IPS-20b (cell line): Measurements from ENCODE around the gene IRX5.

Experiments used
- H3K27ac ChIP-seq: one replicate; pipeline ENCODE4 v1.5.1; 2013; ENCODE audit warnings: low read length
- H3K27me3 ChIP-seq: 2 replicates; pipeline ENCODE4 v1.6.1; 2013; ENCODE audit warnings: mild to moderate bottlenecking, low read length, inconsistent platforms; ENCODE audit not compliant: insufficient read depth
- H3K36me3 ChIP-seq: 2 replicates; pipeline ENCODE4 v1.6.1; 2013; ENCODE audit warnings: low read depth, mild to moderate bottlenecking, inconsistent platforms, low read length, moderate library complexity; ENCODE audit not compliant: insufficient read depth
- H3K4me1 ChIP-seq: 2 replicates; pipeline ENCODE4 v1.6.1; 2013; ENCODE audit warnings: mild to moderate bottlenecking, control low read depth, inconsistent platforms, low read length, moderate library complexity; ENCODE audit not compliant: insufficient read depth
- H3K4me3 ChIP-seq: 2 replicates; pipeline ENCODE4 v1.5.1; 2013; ENCODE audit warnings: mild to moderate bottlenecking, low read length, inconsistent platforms
- H3K9ac ChIP-seq: 2 replicates; pipeline ENCODE4 v1.6.1; 2013; ENCODE audit warnings: low read depth, mild to moderate bottlenecking, inconsistent platforms, low read length, moderate library complexity
- H3K9me3 ChIP-seq: 2 replicates; pipeline ENCODE4 v1.6.1; 2013; ENCODE audit warnings: mild to moderate bottlenecking, low read depth, low read length, inconsistent platforms; ENCODE audit not compliant: insufficient read depth

IRX5 gene

DNA sequence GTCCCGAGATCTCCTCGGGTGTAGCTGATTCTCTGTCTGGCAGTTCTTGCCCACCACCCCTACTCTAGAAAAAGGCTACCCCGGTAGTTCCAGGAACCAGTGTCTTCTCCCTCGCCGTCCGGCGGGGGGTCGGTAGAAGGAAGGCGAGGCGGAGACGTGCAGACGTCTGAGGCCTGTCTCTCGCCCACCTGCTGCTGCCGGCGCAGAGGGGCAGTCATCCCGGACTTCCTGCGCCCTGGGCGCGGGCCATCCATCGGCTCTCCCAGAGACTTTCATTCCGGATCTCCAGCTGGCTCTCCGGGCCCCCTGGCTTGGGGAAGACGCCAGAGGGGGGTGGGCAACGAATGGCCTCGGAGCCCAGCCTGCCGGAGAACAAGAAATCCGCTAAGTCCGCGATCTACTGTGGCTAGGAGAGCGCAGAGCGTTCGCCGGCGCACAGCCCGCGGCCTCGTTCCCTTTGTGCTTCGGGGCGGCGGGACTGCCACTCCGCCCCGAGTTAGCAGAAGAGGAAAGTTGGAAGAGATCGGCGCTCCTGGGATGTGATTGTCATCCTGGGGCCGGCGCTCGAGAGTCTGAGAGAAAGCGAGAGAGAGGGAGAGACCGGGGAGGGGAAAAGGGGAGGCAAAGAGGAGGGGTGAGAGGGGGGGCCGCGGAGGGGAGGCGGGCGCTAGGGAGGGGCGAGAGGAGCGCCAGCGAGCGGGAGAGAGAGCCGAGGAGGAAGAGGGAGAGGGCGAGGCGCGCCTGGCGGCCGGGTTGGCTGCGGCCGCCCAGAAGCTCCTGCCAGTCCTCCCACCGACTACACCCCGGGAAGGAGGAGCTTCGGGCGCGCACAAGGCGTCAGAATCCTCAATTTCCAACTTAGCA, at the start of gene IRX5:
IRX5 (plus strand) TSS at position 861 of the 864 bp plus-strand sequence. CDS start 334 bp downstream, outside the sequence.
- H3K4me3 ChIP-seq: peak within 1 kb of the TSS; percentile 89
- peaks cover 83% of the 10 kb centered on the region for H3K27me3 ChIP-seq
- H3K9ac ChIP-seq: peak within 1 kb of the TSS; percentile 69; the same call in 1 of the 2 replicates

GRCh38 chr16:54882556-54882955, 48.1 kb upstream of the IRX5 start:
- H3K4me3 ChIP-seq: no peak overlapping the region
- no peaks in the 10 kb centered on the region for H3K9me3 ChIP-seq
- H3K27me3 ChIP-seq: no peaks in the 10 kb centered on the region
- no peak overlapping the region for H3K9ac ChIP-seq
- H3K4me1 ChIP-seq: no peaks in the 10 kb centered on the region
- H3K27ac ChIP-seq: no peak overlapping the region
- H3K36me3 ChIP-seq: no peaks in the 10 kb centered on the region

More for the DNA sequence above, at the start of gene IRX5:
- no peak within 1 kb of the TSS for H3K27ac ChIP-seq
- H3K4me1 ChIP-seq: peaks cover 10% of the 10 kb centered on the region; the same call in 1 of the 2 replicates
- H3K9me3 ChIP-seq: no peaks in the 10 kb centered on the region
- H3K36me3 ChIP-seq: no peaks in the 10 kb centered on the region

- Histone ChIP-seq H3K9me3 (no peaks in the 10 kb centered on the region), H3K27me3 (no peaks in the 10 kb centered on the region), H3K27ac (no peak overlapping the region), H3K4me3 (no peak overlapping the region), H3K9ac (no peak overlapping the region), H3K4me1 (no peaks in the 10 kb centered on the region), H3K36me3 (no peaks in the 10 kb centered on the region)
These were observed 47.3 kb upstream of the IRX5 start for GRCh38 chr16:54883358-54883757.

DNA sequence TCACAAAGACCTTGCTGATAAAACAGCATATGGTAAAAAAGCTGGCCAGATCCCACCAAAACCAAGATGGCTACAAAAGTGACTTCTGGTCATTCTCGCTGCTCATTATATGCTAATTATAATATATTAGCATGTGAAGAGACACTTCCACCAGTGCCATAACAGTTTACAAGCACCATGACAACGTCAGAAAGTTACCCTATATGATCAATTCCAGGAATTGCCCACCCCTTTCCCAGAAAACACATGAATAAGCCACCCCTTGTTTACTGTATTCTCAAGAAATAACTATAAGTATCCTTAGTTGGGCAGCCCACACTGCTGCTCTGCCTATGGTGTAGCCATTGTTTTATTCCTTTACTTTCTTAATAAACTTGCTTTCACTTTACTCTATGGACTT, 44.6 kb upstream of the IRX5 start:
- Histone ChIP-seq H3K36me3 (no peaks in the 10 kb centered on the region), H3K4me3 (no peak overlapping the region), H3K27ac (no peak overlapping the region), H3K9me3 (no peaks in the 10 kb centered on the region), H3K4me1 (no peaks in the 10 kb centered on the region), H3K27me3 (no peaks in the 10 kb centered on the region), H3K9ac (no peak overlapping the region)

GRCh38 chr16:54890381-54890780, 40.3 kb upstream of the IRX5 start:
- Histone ChIP-seq H3K27ac (no peak overlapping the region), H3K27me3 (no peaks in the 10 kb centered on the region), H3K4me1 (no peaks in the 10 kb centered on the region), H3K36me3 (no peaks in the 10 kb centered on the region), H3K9ac (no peak overlapping the region), H3K4me3 (no peak overlapping the region), H3K9me3 (no peaks in the 10 kb centered on the region)

DNA sequence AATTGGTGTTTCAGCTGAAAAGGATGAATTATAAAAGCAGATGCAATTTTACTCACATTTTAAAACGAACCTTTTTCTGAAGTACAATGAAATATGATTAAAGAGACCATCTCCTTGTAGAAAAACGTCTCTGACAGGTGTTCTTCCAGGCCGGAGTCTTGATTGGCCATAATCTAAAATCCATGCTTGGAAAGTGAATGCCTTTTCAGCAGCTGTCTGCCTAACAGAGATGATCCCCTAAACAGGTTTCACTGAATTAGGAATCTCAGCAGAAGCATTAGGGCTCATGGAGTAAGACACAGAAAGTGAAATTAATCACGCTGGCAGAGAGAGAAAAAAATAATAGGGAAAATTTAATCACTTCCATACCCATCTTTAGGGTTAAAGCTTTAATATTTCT, 39.3 kb upstream of the IRX5 start:
- Histone ChIP-seq H3K4me1 (no peaks in the 10 kb centered on the region), H3K9me3 (no peaks in the 10 kb centered on the region), H3K27ac (no peak overlapping the region), H3K27me3 (no peaks in the 10 kb centered on the region), H3K9ac (no peak overlapping the region), H3K4me3 (no peak overlapping the region), H3K36me3 (no peaks in the 10 kb centered on the region)

- Histone ChIP-seq H3K4me1 (no peaks in the 10 kb centered on the region), H3K9me3 (no peaks in the 10 kb centered on the region), H3K27me3 (no peaks in the 10 kb centered on the region), H3K9ac (no peak overlapping the region), H3K36me3 (no peaks in the 10 kb centered on the region), H3K4me3 (no peak overlapping the region), H3K27ac (no peak overlapping the region)
These were observed 37.7 kb upstream of the IRX5 start for GRCh38 chr16:54892981-54893380.

- Histone ChIP-seq H3K27me3 (no peaks in the 10 kb centered on the region), H3K4me1 (no peaks in the 10 kb centered on the region), H3K27ac (no peak overlapping the region), H3K9me3 (no peaks in the 10 kb centered on the region), H3K36me3 (no peaks in the 10 kb centered on the region), H3K4me3 (no peak overlapping the region), H3K9ac (no peak overlapping the region)
These were observed 32.7 kb upstream of the IRX5 start for GRCh38 chr16:54897930-54898329.

DNA sequence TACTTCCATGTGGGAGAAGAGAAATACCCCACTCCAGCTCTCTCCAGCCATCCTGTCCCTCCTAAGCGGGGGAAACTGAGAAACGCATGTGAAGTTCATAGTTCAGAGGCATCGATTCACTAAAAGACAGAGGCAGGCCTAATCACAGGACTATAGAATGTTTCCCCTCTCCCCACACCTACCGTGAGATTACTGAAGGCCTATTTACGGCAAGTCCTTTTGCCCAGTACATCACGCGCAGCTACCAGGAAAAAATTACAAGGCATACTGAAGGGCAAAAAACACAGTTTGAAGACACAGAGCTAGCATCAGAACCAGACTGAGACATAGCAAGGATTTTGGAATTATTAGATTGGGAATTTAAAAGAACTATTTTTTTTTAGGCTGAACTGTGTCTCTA, 29.1 kb upstream of the IRX5 start:
- Histone ChIP-seq H3K36me3 (no peaks in the 10 kb centered on the region), H3K27me3 (no peaks in the 10 kb centered on the region), H3K4me3 (no peak overlapping the region), H3K9me3 (no peaks in the 10 kb centered on the region), H3K4me1 (no peaks in the 10 kb centered on the region), H3K27ac (no peak overlapping the region), H3K9ac (no peak overlapping the region)

- Histone ChIP-seq H3K27ac (no peak overlapping the region), H3K36me3 (no peaks in the 10 kb centered on the region), H3K4me3 (no peak overlapping the region), H3K9ac (no peak overlapping the region), H3K27me3 (no peaks in the 10 kb centered on the region), H3K4me1 (no peaks in the 10 kb centered on the region), H3K9me3 (no peaks in the 10 kb centered on the region)
These were observed 27.6 kb upstream of the IRX5 start for GRCh38 chr16:54903047-54903446.

- H3K27ac ChIP-seq: no peak overlapping the region
- no peaks in the 10 kb centered on the region for H3K36me3 ChIP-seq
- no peak overlapping the region for H3K4me3 ChIP-seq
- no peaks in the 10 kb centered on the region for H3K4me1 ChIP-seq
- no peaks in the 10 kb centered on the region for H3K9me3 ChIP-seq
- H3K9ac ChIP-seq: no peak overlapping the region
- no peaks in the 10 kb centered on the region for H3K27me3 ChIP-seq
These were observed 19.6 kb upstream of the IRX5 start for GRCh38 chr16:54911079-54911478.

DNA sequence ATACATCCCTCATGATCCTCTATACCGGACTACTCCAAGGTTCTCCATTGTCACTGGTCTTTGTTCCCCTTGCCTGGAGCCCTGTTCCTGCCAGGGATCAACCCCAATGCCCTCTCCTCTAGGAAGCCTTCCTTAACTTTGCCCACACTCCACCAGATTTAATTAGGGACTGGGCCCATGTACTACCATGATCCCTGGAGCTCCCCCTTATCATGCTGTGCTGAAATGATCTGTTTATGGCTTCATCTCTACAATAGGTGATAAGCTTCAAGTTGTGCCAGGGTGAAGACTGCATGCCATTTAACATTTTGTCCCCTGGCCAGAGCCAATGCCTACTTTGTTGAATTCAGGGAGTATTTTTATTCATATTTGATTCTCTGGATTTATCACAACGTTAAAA, 17.9 kb upstream of the IRX5 start:
- Histone ChIP-seq H3K9ac (no peak overlapping the region), H3K36me3 (no peaks in the 10 kb centered on the region), H3K27me3 (no peaks in the 10 kb centered on the region), H3K9me3 (no peaks in the 10 kb centered on the region), H3K27ac (no peak overlapping the region), H3K4me1 (no peaks in the 10 kb centered on the region), H3K4me3 (no peak overlapping the region)
